Measurements from ENCODE around the gene ABLIM1. TPM values are rescaled to one million over a fixed set of nuclear protein-coding genes. Genes with fewer than 3 reads are reported as not detected.

ABLIM1 gene
- total and polyA plus RNA-seq, 2 of the 4 experiments (the other 2 are of a cell fraction) = 7.7 to 9.9 TPM

DNA sequence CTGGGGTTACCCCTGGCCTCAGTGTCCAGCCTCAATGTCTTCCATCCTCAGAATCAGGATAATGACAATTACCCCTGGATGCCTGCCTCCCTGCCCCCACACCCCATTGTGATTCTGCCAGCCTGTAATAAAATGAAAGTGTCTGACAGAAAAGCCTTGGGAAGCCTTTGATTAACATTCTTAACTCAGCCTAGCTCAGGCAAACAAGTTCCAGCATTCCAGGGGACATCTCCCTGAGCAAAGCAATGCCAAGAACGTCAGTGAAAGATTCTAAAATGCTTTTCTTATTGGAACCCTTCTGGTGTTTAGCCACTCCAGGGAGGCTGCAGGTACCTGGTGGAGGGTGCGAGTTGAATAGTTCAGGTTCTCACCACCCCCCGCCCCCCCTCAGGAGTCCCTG is 272.5 kb downstream of the ABLIM1 start:
- Histone ChIP-seq H4K91ac (ENCODE audit: insufficient read depth, low read depth, low read length) (no peak overlapping the region), H3K79me1 (ENCODE audit: low read depth in 1 of 2, low read length in 2 of 2) (no peaks in the 10 kb centered on the region), H3K27ac (ENCODE audit: insufficient read depth, low read length) (no peak overlapping the region), H3K9ac (ENCODE audit: low read depth, low read length) (no peak overlapping the region), H2AFZ (replicated peaks; ENCODE audit: low read length, poor library complexity) (no peak overlapping the region), H2BK20ac (ENCODE audit: low read depth, low read length) (no peak overlapping the region), H3K4me2 (ENCODE audit: low read depth, low read length) (no peak overlapping the region), H2BK15ac (ENCODE audit: low read depth, low read length) (no peak overlapping the region), H2BK120ac (ENCODE audit: low read depth, low read length) (no peak overlapping the region), H4K20me1 (ENCODE audit: insufficient read depth, low read length) (no peaks in the 10 kb centered on the region), H3K4me1 (ENCODE audit: control insufficient read depth, insufficient read depth, low read length) (no peaks in the 10 kb centered on the region), H2AK5ac (ENCODE audit: low read depth, low read length) (no peak overlapping the region), H4K8ac (ENCODE audit: low read depth in 2 of 2, low read length in 2 of 2) (no peak overlapping the region), H3K27me3 (ENCODE audit: control insufficient read depth, insufficient read depth, low read length) (peaks cover 27% of the 10 kb centered on the region), H3K4me3 (ENCODE audit: insufficient read depth, low read depth, low read length) (no peak overlapping the region), H2BK5ac (ENCODE audit: low read depth, low read length, poor library complexity, severe bottlenecking) (no peak overlapping the region), H3K14ac (replicated peaks; ENCODE audit: low read depth, low read length) (no peak overlapping the region), H3K9me3 (ENCODE audit: control insufficient read depth, insufficient read depth, low read length) (no peaks in the 10 kb centered on the region), H3K9me1 (ENCODE audit: insufficient read depth, low read length) (no peaks in the 10 kb centered on the region), H3K4ac (ENCODE audit: low read depth, low read length) (no peak overlapping the region), H2AK9ac (replicated peaks; ENCODE audit: low read depth, low read length, poor library complexity) (no peak overlapping the region), H3K56ac (ENCODE audit: extremely low read depth, insufficient read depth, low read length) (no peak overlapping the region), H3K36me3 (ENCODE audit: control insufficient read depth, insufficient read depth, low read length) (no peaks in the 10 kb centered on the region; the same call in 1 of the 2 replicates), H3K18ac (ENCODE audit: low read depth, low read length) (no peak overlapping the region), H4K5ac (ENCODE audit: low read depth, low read length) (no peak overlapping the region), H3K23ac (ENCODE audit: low read depth, low read length) (no peak overlapping the region)
- BruUV-seq (replicated peaks) = no TSS peak
- POLR2A ChIA-PET (ENCODE audit: unreplicated experiment) = interaction anchor here (0.6 kb wide), 1 partner anchor 105 kb away, joined by 4 read pairs; no protein-coding TSS in a partner anchor
- dilution Hi-C loops (cut with HindIII; ENCODE audit: low sequenced_read_pairs, unreplicated experiment) = no loop called here
- TF ChIP-seq FOS (IDR thresholded peaks at IDR 0.05; ENCODE audit: low read depth, low read length) (no peak), NFE2L2 (IDR thresholded peaks at IDR 0.05; ENCODE audit: low read depth, low read length) (no peak), CHD1 (IDR thresholded peaks at IDR 0.05; ENCODE audit: low read depth, low read length) (no peak)
- ATAC-seq (ENCODE audit: low read depth) (no peak), DNase-seq (no peak)
- CTCF ChIA-PET = no interaction called here
- no CpG with 5 or more reads among the region's 3 CpGs for WGBS, 2 experiments (ENCODE audit: extremely low coverage in 2 of 2, insufficient read length in 1 of 2)
- intact Hi-C loops (cut with micrococcal nuclease) = no loop called here
- in situ Hi-C loops (cut with MboI; ENCODE audit: low sequenced_read_pairs) = no loop called here

Measured in IMR-90 (cell line).